GM19467 (cell line): ENCODE measurements around the gene ACTR10.
A peak's percentile ranks its signal among the peaks of the same experiment; 100 is the strongest.

ENCODE experiments used
- ATAC-seq: cut with Tn5 transposase; IDR thresholded peaks from one replicate; pipeline ENCODE4 v1.9.1; 2021; ENCODE audit warnings: mild to moderate bottlenecking, moderate library complexity; ENCODE audit not compliant: unreplicated experiment

Gene ACTR10

DNA sequence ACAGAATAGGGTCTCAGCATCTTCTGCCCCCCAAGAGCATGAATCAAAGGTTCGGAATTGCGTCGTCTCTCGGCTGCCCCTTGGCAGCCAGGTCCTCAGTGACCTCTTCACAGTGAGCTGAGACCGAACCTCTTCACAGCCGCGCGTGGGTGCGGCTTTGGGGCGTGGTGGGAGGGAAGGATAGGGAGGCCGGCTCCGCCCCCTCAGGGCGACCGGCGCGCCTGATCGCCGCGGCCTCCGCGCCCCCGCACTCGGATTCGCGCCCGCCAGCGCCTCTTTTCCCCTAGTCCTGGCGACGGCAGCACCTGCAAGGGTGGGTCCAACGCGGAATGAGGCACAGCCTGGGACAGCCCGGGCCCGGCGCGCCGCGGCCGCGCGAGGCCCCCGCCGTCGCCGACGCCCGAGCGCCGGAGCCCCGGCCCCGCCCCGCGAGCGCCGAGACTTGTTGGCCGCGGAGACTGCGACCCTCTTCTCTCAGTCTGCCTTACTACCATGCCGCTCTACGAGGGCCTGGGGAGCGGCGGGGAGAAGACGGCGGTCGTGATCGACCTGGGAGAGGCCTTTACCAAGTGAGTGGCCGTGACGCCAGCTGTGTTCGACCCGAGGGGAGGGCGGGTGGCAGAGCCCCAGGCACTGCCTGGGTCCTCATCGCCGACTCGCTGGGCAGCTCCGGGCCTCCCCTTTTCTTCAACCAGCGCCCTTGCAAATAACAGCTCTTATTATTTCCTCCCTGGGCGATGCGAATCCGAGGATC is at the start of gene ACTR10:
Gene ACTR10 (plus strand): TSS at position 424 of the 754 bp plus-strand sequence. CDS start 69 bp downstream, at position 493.
- ATAC-seq: peak; percentile 91

DNA sequence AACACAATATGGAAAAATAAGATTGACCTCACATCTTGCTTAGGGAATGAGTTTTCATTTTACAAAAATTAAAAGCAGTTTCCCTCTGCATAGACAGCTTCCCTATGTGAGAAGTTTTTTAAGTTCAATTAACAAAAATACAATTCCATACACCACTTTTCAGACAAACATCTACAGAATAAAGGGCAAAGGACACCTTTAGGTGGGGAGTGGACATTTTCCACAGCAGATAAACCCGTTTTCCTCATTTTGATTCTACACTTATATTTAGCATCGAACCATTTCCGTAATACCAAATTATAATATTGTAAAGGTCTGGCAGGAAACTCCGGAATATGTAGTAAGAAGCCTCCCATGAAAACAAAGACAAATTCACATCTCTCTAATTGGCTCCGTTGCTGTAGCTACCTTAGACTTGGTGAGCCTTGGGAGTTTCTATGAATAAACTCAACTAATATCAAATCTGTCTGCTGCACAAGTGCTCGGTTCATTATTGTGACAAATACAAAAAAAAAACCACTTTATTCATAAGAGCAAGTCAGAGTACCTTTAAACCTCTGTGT is 49.6 kb upstream of the ACTR10 start:
- no peak for ATAC-seq

DNA sequence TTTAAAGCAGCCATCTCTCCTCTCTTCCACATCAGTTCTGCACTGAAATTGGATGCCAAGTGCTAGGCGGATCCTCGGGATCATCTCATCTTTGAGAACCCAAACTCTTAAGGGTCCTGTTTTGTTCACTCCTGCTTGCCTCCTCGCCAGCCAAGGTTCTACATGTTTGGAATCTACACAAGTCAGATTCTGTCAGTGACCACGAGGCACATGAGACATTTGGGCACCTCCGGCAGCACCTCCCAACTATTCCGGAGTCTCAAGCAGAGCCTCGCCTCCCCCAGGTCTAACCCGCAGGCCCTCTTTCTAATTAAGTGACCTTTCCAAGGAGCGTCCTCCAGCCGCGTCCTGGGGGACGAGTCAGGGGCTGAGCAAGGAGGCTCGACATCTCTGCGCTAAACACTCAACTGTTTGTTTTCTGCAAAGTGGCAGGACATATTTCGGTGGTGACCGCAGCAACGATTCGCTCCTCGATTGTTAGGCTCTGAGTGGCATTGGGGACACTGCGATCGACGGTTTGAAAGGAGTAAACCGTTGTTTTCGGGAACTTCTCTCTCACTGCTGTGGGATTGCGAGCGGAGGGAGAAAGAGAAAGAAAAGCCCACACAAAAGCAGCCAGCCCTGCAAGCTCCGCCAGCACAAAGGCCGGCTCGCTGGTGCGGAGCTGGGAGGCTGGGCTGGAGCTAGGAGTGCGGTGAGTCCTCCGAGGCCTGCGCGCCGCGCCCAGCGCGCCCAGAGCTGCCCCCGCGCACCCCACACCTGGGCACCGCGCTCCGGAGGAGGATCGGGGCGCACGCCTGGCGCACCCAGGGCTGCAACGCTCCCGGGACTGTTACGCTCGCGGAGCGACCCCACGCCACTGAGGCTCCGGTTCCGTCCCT is 48.6 kb upstream of the ACTR10 start:
- ATAC-seq: no peak

DNA sequence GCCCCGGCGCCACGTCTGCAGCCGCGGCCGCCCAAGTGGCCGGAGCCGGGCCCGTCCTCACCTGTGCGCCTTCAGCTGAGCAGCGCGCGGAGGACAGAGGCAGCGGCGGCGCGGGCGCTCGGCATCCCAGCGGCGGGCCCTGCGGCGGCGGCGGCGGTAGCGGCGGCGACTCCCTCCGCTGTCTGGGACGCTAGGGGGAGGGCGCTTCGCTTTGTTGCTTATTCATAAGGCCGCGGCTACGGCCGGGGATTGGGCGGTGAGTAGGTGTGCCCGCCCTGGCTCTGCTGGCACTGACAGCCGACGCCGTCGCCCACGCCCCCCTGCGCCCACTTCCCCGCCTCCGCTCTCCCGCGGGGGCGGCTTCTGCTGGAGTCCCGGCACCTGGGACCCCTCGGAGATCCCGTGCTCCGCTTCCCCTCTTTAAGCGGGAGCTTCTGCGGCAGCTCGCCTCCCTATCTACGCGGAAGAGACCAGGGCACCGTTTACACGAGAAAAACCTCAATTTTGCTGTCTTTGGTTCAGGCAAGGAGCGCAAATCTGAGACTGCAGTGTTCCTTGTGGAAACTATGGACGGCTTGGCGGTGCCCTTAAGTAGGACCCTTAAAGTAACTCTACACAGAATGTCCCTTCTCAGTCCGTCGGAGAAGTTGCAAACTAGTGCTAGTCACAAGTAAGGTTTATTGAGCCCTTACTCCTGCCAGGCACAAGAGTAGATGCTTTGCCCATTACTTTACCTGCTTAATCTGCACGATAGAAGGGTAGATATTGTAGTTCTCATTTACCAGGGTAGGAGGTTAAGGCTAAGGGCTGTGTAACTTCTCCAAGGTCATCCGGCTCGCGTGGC is 47.7 kb upstream of the ACTR10 start, which contains the start of gene ARMH4:
Gene ARMH4 (minus strand): TSS at position 200 of the 844 bp plus-strand sequence. CDS start 12,855 bp downstream, outside the sequence.
- peak; percentile 91 for ATAC-seq

DNA sequence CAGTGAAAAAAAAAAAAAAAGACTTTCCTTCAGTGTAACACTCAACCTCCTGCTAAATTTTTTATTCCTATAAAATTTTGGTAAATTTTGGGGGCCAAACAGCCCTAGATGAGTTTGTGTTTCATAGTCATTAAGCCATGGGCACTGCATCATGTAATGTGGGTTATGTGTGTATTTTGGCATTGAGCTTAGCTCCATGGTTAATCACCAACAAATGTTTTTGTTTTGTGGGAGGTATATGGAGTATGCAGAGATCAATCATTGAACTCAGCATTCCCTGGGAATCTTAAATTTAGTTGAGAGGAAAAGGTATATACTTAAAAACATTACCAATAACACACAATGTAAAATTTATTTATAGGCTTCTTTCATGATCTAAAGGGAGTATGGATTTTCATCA is 39.4 kb upstream of the ACTR10 start:
- ATAC-seq: no peak

DNA sequence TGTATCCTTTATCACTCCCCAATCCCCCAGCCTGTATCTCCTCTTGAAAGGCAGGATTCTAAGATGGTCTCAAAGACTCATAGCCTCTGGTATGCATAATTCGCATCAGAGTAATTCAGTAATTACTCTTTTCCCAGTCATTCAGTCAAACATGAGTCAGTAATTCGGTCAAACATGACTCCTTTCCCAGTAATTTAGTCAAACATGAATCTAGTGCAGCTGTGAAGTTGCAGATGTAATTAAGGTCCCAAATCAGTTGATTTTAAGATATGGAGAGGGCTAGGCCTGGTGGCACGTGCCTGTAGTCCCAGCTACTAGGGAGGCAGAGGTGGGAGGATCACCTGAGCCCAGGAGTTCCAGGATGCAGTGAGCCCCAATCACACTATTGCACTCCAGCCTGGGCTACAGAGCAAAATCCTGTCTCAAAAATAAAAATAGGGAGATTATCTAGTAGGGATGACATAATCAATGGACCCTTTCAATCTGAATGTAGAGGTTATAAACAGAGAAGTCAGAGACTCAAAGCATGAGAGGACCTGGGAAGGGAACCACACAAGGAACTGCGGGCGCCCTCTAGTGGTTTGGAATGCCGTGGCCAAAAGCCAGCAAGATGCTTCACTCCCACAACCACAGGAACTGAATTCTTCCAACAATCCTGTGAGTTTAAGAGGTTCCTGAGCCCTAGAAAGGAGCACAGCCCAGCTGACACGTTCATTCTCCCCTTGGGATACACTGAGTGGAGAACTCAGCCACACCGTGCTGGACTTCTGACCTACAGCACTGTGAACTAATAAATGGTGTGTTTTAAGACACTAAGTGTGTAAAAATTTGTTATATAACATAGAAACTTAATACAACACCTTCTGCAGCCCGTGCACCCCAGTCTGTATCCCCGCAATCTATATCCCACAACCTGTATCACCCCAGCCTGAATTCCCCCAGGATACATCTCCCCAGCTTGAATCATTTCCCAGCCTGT is 33.7 kb upstream of the ACTR10 start:
- no peak for ATAC-seq

DNA sequence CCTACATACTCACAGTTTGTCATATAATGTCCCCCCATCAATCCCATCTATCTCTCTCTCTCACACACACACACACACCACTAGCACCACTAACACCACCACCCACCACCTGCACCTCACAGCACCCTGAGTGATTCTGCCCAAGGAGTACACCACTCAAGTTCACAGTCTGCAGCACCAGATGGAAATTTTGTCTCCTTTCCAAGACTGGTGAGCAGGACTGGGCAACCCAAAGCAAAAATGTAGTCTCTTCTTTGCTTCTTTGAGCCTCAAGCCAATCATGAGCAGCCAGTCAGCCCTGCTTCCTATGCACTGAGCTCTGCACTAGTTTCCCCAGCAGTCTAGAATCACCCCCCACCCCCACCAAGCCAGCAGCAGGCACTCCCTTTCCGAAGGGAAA is 32.9 kb upstream of the ACTR10 start:
- ATAC-seq: no peak

DNA sequence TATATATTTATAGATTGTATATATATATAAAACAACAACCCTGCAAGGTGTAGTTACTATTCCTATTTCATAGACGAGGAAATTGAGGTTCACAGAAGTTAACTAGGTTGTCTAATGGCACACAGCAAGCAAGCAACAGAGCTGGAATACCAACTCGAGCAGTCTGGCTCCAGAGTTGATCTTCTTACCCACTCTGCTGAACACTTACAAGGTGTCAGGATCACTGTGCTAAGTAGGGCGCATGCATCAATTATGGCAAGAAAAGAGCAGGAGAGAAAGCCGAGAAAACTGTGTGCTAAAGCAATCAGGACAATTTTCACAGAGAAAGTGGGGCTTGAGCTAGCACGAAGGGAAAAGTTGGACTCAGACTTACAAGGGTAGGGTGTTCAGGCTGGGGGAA is 32.1 kb upstream of the ACTR10 start:
- ATAC-seq: no peak

DNA sequence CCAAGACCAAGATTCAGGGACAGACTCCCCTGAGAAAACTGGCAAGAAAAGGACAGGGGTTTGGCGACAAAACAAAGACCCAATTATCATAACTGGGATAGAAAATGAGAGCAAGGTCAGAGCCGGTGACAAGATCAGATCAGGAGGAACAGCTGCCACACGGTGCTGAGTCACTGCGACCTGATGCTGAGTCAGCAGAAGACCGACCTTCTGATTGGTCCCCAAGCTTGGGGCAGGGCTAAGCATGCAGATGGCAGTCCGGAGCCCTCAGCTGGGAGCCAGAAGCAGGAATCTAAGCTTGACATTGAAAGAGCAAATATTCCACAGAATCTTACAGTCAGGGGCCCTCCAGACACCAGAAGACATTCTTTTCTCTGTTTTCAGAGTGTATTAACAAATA is 28.9 kb upstream of the ACTR10 start:
- ATAC-seq: peak; percentile 83

DNA sequence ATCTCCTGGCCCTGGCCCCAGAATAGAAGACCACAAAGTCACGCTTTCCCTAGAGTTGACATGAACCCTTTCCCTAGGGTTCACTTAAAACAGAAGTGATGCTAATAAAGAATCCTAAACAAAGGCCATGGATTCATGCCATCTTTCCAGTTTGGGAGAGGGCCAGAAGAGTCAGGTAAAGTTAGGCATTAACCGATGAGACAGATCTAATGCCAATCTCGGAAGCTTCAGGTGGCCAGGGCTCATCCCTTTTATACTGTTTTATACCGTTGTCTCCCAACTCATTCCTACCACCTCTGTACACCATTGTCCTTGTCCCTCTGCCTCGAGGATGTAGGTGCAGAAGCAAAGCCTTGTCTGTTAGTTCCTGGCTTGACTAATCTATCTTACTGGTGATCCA is 22.8 kb upstream of the ACTR10 start:
- ATAC-seq: no peak

DNA sequence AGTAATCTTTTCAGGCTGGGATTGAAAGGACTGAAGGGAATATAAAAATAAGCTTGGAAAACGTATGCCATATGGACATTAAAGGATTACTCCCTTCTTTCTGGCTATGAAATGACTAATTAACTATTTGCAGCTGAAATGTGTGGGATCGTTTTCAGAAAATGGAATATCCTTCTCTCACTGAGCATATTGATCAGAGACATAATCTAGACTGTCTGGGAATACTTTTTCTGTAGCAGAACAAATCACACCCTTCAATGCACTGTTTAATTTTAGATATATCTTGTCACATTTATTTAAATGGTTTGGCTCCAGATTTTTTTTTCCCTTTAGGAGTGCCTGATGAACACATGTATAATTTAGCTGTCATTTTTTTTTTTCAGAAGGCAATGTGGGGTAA is 10.8 kb upstream of the ACTR10 start:
- ATAC-seq: no peak

DNA sequence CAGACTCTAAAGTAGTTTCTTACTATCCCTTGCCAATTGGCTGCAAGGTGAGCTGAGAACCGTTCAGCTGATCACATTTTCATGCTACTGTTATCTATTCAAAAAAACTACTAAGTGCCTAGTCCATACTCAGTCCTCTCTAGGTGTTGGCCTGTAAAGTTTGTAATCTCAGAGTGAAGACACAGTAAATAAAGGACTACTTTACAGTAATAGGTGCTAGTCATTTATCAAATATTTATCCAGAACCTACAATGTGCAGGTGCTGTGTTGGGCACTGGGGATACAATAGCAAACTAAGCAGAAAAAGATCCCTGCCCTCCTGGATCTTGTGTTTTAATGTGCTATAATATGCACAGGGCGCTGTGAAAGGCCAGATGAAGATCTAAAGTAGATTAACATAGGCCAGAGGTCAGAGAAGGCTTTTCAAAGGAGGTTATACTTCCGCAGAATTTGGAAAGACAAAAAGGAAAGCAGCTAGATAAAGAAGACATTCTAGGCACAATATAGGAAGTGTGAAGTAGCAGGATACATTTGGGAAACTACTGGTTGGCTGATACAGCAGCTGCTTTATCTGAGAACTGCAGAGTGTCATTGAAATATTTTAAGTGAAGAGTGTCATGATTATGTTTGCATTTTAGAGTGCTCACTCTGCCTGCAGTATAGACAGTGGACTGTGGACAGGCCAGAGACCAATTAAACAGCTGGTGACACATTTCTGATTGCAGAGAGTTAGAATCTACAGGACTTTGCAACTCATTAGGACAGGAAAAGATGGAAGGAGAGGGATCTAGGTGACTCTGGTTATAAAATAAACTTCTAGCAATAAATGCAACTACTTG is 8.0 kb upstream of the ACTR10 start:
- ATAC-seq: no peak

DNA sequence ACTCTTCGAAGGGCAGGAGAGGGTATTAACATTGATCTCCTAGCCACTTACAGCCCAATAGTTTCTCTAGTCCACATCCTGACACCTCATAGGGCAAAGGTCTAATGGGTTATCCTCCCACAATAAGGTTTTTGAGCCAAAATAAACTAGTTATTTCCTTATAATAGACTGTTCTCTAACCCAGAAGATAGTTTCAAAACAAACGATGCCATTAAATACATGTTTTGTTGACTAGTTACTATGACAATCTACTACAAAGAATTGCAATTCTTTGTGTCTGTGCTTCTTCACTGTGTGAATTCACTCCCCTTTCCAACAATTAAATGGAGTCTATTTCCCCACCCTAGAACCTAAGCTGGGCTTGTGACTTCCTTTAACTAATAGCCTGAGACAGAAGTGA is 6.4 kb upstream of the ACTR10 start:
- no peak for ATAC-seq

DNA sequence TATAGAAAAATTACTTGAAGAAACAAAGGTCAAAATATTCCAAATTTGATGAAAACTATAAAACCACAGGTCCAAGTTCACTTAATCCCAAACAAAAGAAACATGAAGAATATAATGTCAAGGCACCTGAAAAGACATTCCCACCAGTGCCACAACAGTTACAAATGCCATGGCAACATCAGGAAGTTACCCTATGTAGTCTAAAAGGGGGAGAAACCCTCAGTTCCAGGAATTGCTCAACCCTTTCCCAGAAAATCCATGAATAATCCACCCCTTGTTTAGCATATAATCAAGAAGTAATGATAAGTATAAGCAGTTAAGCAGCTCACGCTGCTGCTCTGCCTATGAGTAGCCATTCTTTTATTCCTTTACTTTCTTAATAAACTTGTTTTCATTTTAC is 3.8 kb upstream of the ACTR10 start:
- no peak for ATAC-seq

DNA sequence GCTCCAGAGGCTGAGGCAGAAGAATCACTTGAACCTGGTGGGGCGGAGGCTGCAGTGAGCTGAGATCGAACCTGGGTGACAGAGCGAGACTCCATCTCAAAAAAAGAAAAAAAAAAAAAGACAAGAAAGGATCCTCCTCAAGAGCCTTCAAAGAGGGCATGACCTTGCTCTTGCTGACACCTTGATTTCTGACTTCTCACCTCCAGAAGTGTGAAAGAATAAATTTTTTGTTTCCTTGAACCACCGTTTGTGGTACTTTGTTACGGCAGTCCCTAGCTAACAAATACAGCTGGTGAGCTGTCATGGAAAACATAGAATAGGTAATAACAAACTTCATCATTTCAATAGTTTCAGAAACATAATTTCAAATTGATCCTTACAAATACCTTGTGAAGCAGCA is 1.9 kb upstream of the ACTR10 start:
- no peak for ATAC-seq

DNA sequence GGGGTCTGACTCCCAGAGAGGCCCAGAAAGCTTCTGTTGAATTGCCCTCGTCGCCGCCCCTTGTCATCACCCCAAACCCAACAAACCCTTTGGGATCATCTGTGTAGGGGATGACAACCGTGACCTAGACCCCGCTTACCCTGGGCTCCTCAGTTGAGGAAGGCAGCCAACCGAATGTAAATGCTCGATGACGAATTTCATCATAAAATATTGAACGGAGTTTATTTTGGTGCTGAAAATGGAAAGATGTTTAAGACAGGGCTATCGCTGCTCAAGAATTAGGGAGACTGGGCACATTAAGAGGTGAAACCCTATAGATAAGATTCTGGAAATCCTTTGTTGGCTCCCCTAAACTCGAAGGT is 512 bp downstream of the ACTR10 start:
- peak; percentile 4 for ATAC-seq

DNA sequence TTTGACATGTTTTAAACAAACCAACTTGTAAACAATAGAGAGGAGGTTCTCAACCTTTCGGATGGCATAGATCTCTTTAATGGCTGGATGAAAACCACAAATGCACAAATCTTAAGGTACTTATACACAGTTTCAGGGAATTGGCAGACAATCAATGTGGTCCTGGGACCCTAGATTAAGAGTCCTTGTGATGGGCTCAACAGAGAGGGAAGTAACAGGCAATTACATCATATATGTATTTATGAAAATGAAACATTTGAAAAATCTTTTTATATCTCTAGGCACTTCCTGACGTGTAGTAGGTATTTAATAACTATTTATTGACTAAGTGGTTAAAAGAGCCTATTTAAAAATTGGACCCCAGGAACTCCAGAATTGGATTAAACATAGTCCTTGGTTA is 897 bp downstream of the ACTR10 start:
- ATAC-seq: no peak

DNA sequence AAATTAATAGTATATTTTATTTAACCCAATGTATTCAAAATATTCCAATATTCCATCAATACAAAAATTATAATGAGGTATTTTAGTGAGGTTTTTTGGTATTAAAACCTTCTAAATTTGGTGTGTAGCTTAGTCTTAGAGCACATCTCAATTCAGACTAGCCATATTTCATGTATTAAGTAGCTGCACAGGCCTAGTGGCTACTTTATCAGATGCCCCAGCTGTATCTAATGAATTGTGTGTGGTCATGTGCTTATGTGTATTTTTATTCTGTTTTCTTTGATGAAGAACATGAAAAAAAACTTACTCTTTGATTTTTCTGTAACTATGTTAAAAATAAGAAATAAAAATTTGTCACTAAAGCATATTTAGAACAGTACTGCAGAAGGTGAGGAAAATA is 13.2 kb downstream of the ACTR10 start:
- ATAC-seq: no peak
